NCI-H460 (cell line): ENCODE results near the gene ANO1. TPM values are rescaled to one million over a fixed set of nuclear protein-coding genes. Genes with fewer than 3 reads are reported as not detected.

Source experiments
- DNase-seq: peaks from one replicate; pipeline ENCODE4 v3.0.0-alpha.2; 2016; ENCODE audit warnings: low read depth; ENCODE audit errors: extremely low read depth
- total RNA-seq: library from RNA; depleted of rRNA; stranded (reverse); fragments of >200 nt; shearing (Covaris generic); gene quantifications from 2 replicates; pipeline ENCODE4 v1.2.3, GENCODE V29; 2014

The ANO1 gene
- total RNA-seq, 1 experiment from 2014 or later, result 2.7 TPM

- DNase-seq, result peak; percentile 75
These were observed 33.3 kb downstream of the ANO1 start for GRCh38 chr11:70111269-70112016.

GRCh38 chr11:70112017-70112434, 33.9 kb downstream of the ANO1 start:
- DNase-seq, result peak; percentile 26

- no peak for DNase-seq
These were observed 35.7 kb downstream of the ANO1 start for GRCh38 chr11:70113801-70114200.

GRCh38 chr11:70115778-70116177, 37.7 kb downstream of the ANO1 start:
- no peak for DNase-seq

GRCh38 chr11:70116386-70117065, 38.4 kb downstream of the ANO1 start:
- DNase-seq, result no peak

GRCh38 chr11:70117567-70118145, 39.5 kb downstream of the ANO1 start:
- DNase-seq, result no peak

- no peak for DNase-seq
These were observed 40.5 kb downstream of the ANO1 start for GRCh38 chr11:70118642-70119041.

GRCh38 chr11:70119502-70119901, 41.4 kb downstream of the ANO1 start:
- no peak for DNase-seq

- DNase-seq, result no peak
These were observed 42.6 kb downstream of the ANO1 start for GRCh38 chr11:70120674-70121073.

- no peak for DNase-seq
These were observed 44.5 kb downstream of the ANO1 start for GRCh38 chr11:70122490-70123198.

GRCh38 chr11:70123711-70124110, 45.6 kb downstream of the ANO1 start:
- DNase-seq, result no peak

GRCh38 chr11:70124321-70125000, 46.3 kb downstream of the ANO1 start:
- DNase-seq, result no peak

- no peak for DNase-seq
These were observed 48.4 kb downstream of the ANO1 start for GRCh38 chr11:70126494-70126893.

- DNase-seq, result no peak
These were observed 49.7 kb downstream of the ANO1 start for GRCh38 chr11:70127653-70128434.

GRCh38 chr11:70128435-70128906, 50.4 kb downstream of the ANO1 start:
- peak; percentile 59 for DNase-seq

- no peak for DNase-seq
These were observed 51.0 kb downstream of the ANO1 start for GRCh38 chr11:70129051-70129592.

- DNase-seq, result no peak
These were observed 52.5 kb downstream of the ANO1 start for GRCh38 chr11:70130636-70131035.

GRCh38 chr11:70131606-70132190, 53.6 kb downstream of the ANO1 start:
- DNase-seq, result no peak

- no peak for DNase-seq
These were observed 54.5 kb downstream of the ANO1 start for GRCh38 chr11:70132641-70133040.
